ENCODE data around the gene GNB2.

The GNB2 gene

DNA sequence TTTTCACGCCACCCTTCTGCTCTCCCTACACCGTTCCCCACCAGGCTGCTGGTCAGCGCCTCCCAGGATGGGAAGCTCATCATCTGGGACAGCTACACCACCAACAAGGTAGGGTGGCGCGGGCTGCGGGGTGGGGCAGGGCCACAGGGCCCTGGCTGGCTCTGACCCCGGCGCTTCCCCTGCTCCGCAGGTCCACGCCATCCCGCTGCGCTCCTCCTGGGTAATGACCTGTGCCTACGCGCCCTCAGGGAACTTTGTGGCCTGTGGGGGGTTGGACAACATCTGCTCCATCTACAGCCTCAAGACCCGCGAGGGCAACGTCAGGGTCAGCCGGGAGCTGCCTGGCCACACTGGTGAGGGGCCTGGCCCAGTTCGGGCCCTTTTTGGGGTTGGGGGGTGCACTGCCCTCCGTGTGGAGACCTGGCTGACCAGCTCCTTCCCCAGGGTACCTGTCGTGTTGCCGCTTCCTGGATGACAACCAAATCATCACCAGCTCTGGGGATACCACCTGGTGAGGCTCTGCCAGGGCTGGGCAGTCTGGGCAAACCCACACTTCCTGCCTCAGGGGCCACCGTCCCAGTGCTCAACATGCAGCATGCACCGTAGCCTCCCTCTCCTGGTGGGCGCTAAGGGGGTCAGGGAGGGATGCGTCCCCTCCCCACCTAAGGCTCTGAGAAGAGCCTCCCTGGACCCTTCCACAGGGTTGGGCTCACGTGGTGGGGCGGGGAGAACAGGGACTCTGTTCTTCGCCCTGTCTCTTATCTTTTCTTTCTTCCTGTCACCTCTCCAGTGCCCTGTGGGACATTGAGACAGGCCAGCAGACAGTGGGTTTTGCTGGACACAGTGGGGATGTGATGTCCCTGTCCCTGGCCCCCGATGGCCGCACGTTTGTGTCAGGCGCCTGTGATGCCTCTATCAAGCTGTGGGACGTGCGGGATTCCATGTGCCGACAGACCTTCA, 4.0 kb downstream of the GNB2 start:
- Histone ChIP-seq H3K36me3 (replicated peaks; ENCODE audit: insufficient read depth, low read length) (no peaks in the 10 kb centered on the region), H4K20me1 (ENCODE audit: insufficient read depth, low read length) (no peaks in the 10 kb centered on the region), H3F3A (ENCODE audit: insufficient read depth, low read length) (peaks cover 8% of the 10 kb centered on the region; the same call in 1 of the 2 replicates), H3K9me2 (replicated peaks; ENCODE audit: insufficient read depth, low read length) (no peaks in the 10 kb centered on the region), H3K27ac (ENCODE audit: low read length) (no peak overlapping the region), H3K9ac (ENCODE audit: low read length) (no peak overlapping the region), H3K4me2 (ENCODE audit: low read depth, low read length) (no peak overlapping the region), H3K27me3 (replicated peaks; ENCODE audit: insufficient read depth, low read length) (no peaks in the 10 kb centered on the region), H3K4me3 (ENCODE audit: low read length) (no peak overlapping the region), H3K79me2 (ENCODE audit: low read length) (peaks cover 46% of the 10 kb centered on the region), H3K4me1 (ENCODE audit: low read length) (no peaks in the 10 kb centered on the region), H2AFZ (ENCODE audit: low read length) (no peak overlapping the region), H3K9me3 (replicated peaks; ENCODE audit: insufficient read depth, low read length) (no peaks in the 10 kb centered on the region)
- no peak for DNase-seq
- TF ChIP-seq EZH2 (optimal IDR thresholded peaks at IDR 0.05; ENCODE audit: low read depth, low read length) (no peak), EZH2phosphoT487 (IDR thresholded peaks at IDR 0.05; ENCODE audit: low read length) (no peak)
- TF ChIP-seq, protein P1, sequence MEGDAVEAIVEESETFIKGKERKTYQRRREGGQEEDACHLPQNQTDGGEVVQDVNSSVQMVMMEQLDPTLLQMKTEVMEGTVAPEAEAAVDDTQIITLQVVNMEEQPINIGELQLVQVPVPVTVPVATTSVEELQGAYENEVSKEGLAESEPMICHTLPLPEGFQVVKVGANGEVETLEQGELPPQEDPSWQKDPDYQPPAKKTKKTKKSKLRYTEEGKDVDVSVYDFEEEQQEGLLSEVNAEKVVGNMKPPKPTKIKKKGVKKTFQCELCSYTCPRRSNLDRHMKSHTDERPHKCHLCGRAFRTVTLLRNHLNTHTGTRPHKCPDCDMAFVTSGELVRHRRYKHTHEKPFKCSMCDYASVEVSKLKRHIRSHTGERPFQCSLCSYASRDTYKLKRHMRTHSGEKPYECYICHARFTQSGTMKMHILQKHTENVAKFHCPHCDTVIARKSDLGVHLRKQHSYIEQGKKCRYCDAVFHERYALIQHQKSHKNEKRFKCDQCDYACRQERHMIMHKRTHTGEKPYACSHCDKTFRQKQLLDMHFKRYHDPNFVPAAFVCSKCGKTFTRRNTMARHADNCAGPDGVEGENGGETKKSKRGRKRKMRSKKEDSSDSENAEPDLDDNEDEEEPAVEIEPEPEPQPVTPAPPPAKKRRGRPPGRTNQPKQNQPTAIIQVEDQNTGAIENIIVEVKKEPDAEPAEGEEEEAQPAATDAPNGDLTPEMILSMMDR (IDR thresholded peaks at IDR 0.05; ENCODE audit: low read length): no peak

- Histone ChIP-seq H3K9me3 (replicated peaks; ENCODE audit: insufficient read depth, low read length) (no peaks in the 10 kb centered on the region), H4K20me1 (ENCODE audit: insufficient read depth, low read length) (no peaks in the 10 kb centered on the region), H3K9me2 (replicated peaks; ENCODE audit: insufficient read depth, low read length) (no peaks in the 10 kb centered on the region), H3K27me3 (replicated peaks; ENCODE audit: insufficient read depth, low read length) (no peaks in the 10 kb centered on the region), H3K4me2 (ENCODE audit: low read depth, low read length) (no peak overlapping the region), H3K79me2 (ENCODE audit: low read length) (peaks cover 46% of the 10 kb centered on the region), H3K4me1 (ENCODE audit: low read length) (no peaks in the 10 kb centered on the region), H3F3A (ENCODE audit: insufficient read depth, low read length) (peaks cover 8% of the 10 kb centered on the region; the same call in 1 of the 2 replicates), H3K9ac (ENCODE audit: low read length) (no peak overlapping the region), H2AFZ (ENCODE audit: low read length) (no peak overlapping the region), H3K27ac (ENCODE audit: low read length) (no peak overlapping the region), H3K36me3 (replicated peaks; ENCODE audit: insufficient read depth, low read length) (no peaks in the 10 kb centered on the region), H3K4me3 (ENCODE audit: low read length) (no peak overlapping the region)
- TF ChIP-seq, protein P1 (IDR thresholded peaks at IDR 0.05; ENCODE audit: low read length): no peak
- TF ChIP-seq EZH2phosphoT487 (IDR thresholded peaks at IDR 0.05; ENCODE audit: low read length) (no peak), EZH2 (optimal IDR thresholded peaks at IDR 0.05; ENCODE audit: low read depth, low read length) (no peak)
- no peak for DNase-seq
Observed at GRCh38 chr7:100678291-100678984, 4.9 kb downstream of the GNB2 start.

DNA sequence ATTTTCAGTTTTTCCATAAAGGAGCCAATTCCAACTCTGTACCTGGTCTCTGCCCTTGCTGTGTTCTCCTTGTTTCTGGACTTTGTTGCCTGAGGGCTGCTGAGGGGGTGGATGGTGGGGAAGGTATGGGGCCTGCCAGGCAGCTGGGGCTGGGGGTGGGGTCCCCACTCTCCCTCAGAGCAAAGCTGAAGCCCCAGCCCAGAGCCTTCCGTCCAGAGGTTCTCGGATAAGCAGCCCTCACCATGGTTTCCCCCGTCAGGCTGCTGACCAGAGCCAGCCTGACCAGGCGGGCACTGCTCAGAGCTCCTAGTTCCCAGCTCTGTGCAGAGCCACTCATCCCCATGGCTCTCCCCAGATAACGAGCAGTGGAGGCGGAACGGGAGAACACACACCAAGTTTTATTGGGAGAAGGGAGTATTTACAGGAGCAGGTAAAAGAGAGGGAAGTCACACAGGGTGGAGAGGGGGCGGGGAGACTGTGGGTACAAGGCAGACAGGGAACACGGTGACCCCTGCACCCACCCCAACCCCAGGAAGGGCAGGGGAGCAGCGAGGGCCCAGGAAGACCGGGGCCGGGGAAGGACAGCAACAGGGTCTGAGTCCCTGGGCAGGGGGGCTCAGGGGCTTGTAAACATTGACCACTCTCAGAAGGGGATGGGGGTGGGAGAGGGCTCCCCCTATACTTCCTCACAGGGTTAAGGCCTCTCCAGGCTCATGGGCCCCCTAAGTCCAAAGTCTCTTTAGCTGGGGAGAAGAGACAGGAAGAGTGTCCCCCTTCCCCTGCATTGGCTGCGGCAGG, 5.8 kb downstream of the GNB2 start:
- no peak overlapping the region for H3K9ac ChIP-seq (ENCODE audit: low read length)
- no peak overlapping the region for H3K27ac ChIP-seq (ENCODE audit: low read length)
- H2AFZ ChIP-seq (ENCODE audit: low read length): no peak overlapping the region
- peaks cover 40% of the 10 kb centered on the region for H3K79me2 ChIP-seq (ENCODE audit: low read length)
- H3K36me3 ChIP-seq (replicated peaks; ENCODE audit: insufficient read depth, low read length): no peaks in the 10 kb centered on the region
- H3K27me3 ChIP-seq (replicated peaks; ENCODE audit: insufficient read depth, low read length): no peaks in the 10 kb centered on the region
- no peaks in the 10 kb centered on the region for H3K4me1 ChIP-seq (ENCODE audit: low read length)
- H3K4me3 ChIP-seq (ENCODE audit: low read length): no peak overlapping the region
- no peaks in the 10 kb centered on the region for H4K20me1 ChIP-seq (ENCODE audit: insufficient read depth, low read length)
- H3K9me3 ChIP-seq (replicated peaks; ENCODE audit: insufficient read depth, low read length): no peaks in the 10 kb centered on the region
- no peak for TF ChIP-seq EZH2 (optimal IDR thresholded peaks at IDR 0.05; ENCODE audit: low read depth, low read length)
- TF ChIP-seq, protein P1 (IDR thresholded peaks at IDR 0.05; ENCODE audit: low read length): no peak
- no peak for TF ChIP-seq EZH2phosphoT487 (IDR thresholded peaks at IDR 0.05; ENCODE audit: low read length)
- H3F3A ChIP-seq (ENCODE audit: insufficient read depth, low read length): peaks cover 8% of the 10 kb centered on the region; the same call in 1 of the 2 replicates
- H3K4me2 ChIP-seq (ENCODE audit: low read depth, low read length): no peak overlapping the region
- H3K9me2 ChIP-seq (replicated peaks; ENCODE audit: insufficient read depth, low read length): no peaks in the 10 kb centered on the region
- DNase-seq: no peak
